ENCODE measurements around the gene IMMP2L. TPM values are rescaled to one million over a fixed set of nuclear protein-coding genes. Genes with fewer than 3 reads are reported as not detected.

Gene IMMP2L
- total RNA-seq, 1 donor from 2014 or later, result 59.6 TPM

DNA sequence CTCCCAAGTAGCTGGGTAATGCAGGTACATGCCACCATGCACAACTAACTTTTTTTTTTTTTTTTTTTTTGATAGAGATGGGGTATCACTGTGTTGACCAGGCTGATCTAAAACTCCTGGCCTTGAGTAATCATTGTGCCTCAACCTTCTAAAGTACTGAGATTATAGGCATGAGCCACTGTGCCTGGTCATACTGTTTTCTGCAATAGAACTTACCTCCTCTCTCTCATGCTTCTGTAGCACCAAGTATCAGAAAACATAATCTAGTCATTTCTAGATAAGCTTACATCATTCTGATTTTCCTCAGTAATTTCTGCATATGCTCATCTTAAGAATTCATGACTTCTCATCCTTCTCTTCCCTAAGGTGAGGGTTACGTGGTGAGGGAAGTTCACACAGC lies 210.0 kb downstream of the IMMP2L start:
- no peaks in the 10 kb centered on the region for H3K27me3 Mint-ChIP-seq (ENCODE audit: low read depth)
- peaks cover 7% of the 10 kb centered on the region for H3K9me3 Mint-ChIP-seq
- TF ChIP-seq, protein P1, sequence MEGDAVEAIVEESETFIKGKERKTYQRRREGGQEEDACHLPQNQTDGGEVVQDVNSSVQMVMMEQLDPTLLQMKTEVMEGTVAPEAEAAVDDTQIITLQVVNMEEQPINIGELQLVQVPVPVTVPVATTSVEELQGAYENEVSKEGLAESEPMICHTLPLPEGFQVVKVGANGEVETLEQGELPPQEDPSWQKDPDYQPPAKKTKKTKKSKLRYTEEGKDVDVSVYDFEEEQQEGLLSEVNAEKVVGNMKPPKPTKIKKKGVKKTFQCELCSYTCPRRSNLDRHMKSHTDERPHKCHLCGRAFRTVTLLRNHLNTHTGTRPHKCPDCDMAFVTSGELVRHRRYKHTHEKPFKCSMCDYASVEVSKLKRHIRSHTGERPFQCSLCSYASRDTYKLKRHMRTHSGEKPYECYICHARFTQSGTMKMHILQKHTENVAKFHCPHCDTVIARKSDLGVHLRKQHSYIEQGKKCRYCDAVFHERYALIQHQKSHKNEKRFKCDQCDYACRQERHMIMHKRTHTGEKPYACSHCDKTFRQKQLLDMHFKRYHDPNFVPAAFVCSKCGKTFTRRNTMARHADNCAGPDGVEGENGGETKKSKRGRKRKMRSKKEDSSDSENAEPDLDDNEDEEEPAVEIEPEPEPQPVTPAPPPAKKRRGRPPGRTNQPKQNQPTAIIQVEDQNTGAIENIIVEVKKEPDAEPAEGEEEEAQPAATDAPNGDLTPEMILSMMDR (IDR thresholded peaks at IDR 0.05; ENCODE audit: unreplicated experiment), result no peak
- H3K27ac Mint-ChIP-seq, result no peak overlapping the region
- no peaks in the 10 kb centered on the region for H3K36me3 Mint-ChIP-seq
- H3K4me3 Mint-ChIP-seq, result no peak overlapping the region
- no peaks in the 10 kb centered on the region for H3K4me1 Mint-ChIP-seq
- no peak for DNase-seq (ENCODE audit: low spot score in 2 of 2, unreplicated experiment in 2 of 2)

DNA sequence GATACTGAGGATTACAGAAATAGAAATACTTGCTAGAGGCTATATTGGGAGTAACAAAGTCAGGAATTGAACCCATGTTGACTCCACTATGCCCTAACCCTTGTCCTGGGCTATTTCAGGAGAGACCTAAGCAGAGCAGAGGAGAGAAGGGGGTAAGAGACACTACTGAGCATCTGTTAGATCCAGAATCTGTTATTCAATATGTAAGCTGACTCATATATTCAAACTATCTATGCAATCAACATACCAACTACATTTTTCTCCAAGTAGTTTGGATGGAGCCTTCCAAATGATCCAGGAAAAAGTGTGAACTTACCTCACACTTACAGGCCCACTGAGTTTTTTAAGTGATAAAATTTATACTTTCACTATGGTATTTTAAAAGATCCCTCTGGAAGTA lies 216.1 kb downstream of the IMMP2L start:
- Mint-ChIP-seq H3K4me3 (no peak overlapping the region), H3K27me3 (ENCODE audit: low read depth) (no peaks in the 10 kb centered on the region), H3K36me3 (peaks cover 18% of the 10 kb centered on the region), H3K9me3 (peaks cover 32% of the 10 kb centered on the region), H3K4me1 (no peaks in the 10 kb centered on the region), H3K27ac (no peak overlapping the region)
- DNase-seq (ENCODE audit: low spot score in 2 of 2, unreplicated experiment in 2 of 2), result no peak
- TF ChIP-seq, protein P1 (IDR thresholded peaks at IDR 0.05; ENCODE audit: unreplicated experiment), result no peak

DNA sequence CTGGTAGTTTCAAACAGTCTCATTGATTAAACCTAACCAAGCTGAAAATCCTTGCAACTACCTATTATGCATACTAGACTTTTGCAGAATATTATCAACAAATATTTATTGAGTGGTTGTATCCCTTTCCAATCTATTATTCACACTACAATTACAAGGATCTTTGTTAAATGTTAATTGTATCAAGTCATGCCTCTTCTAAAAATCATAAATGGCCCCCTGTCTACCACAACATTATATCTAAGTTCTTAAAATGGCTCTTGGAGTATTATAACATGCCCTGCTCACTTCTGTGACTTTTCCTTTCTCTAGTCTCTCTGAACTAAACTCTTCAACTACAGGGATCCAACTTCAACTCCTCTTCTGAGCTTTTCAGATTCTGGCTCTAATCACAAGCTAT lies 219.3 kb downstream of the IMMP2L start:
- H3K27ac Mint-ChIP-seq, result no peak overlapping the region
- no peaks in the 10 kb centered on the region for H3K27me3 Mint-ChIP-seq (ENCODE audit: low read depth)
- DNase-seq (ENCODE audit: low spot score in 2 of 2, unreplicated experiment in 2 of 2), result no peak
- peaks cover 25% of the 10 kb centered on the region for H3K9me3 Mint-ChIP-seq
- no peak overlapping the region for H3K4me3 Mint-ChIP-seq
- peaks cover 18% of the 10 kb centered on the region for H3K36me3 Mint-ChIP-seq
- TF ChIP-seq, protein P1 (IDR thresholded peaks at IDR 0.05; ENCODE audit: unreplicated experiment), result no peak
- H3K4me1 Mint-ChIP-seq, result no peaks in the 10 kb centered on the region

DNA sequence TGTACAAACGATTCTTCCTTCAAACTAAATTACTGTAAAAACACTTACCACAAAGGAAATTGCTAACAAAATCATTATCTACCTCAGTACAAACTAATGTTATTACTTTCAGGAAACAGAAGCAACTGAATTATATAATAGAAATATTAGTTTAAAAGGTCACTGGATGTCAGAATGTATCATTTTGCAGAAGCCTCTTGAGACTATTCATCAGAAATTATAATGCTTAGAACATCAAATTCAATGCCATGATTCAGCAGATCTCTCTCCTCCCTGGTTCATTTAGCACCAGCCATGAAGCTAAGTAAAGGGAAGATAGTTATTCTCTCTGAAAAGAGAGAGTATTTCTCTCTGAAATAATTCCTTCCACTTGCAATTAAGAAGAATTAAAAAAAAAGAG lies 223.3 kb downstream of the IMMP2L start:
- Mint-ChIP-seq H3K27ac (no peak overlapping the region), H3K4me3 (no peak overlapping the region), H3K9me3 (peaks cover 14% of the 10 kb centered on the region), H3K27me3 (ENCODE audit: low read depth) (no peaks in the 10 kb centered on the region), H3K4me1 (no peaks in the 10 kb centered on the region), H3K36me3 (peaks cover 10% of the 10 kb centered on the region)
- DNase-seq (ENCODE audit: low spot score in 2 of 2, unreplicated experiment in 2 of 2), result no peak
- TF ChIP-seq, protein P1 (IDR thresholded peaks at IDR 0.05; ENCODE audit: unreplicated experiment), result no peak

DNA sequence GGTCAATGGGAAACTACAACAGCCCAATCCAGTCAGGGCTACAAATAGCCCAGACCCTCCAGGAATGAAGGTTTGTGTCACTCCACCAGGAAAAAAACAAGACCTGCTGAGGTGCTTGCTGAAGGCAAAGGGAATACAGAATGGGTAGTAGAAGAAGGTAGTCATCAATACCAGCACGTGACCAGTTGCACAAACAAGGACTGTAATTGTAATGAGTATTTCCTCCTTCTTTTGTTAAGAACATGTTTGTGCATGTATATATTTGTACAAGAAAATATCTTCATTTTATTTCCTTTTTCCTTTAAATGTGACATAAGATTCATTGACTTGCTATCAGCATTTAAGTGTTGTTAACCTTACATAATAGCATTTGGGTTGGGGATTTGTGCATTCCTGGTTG lies 229.3 kb downstream of the IMMP2L start:
- TF ChIP-seq, protein P1 (IDR thresholded peaks at IDR 0.05; ENCODE audit: unreplicated experiment), result no peak
- H3K27ac Mint-ChIP-seq, result no peak overlapping the region
- no peaks in the 10 kb centered on the region for H3K27me3 Mint-ChIP-seq (ENCODE audit: low read depth)
- no peak overlapping the region for H3K4me3 Mint-ChIP-seq
- no peak for DNase-seq (ENCODE audit: low spot score in 2 of 2, unreplicated experiment in 2 of 2)
- H3K36me3 Mint-ChIP-seq, result peaks cover 3% of the 10 kb centered on the region
- H3K9me3 Mint-ChIP-seq, result peaks cover 26% of the 10 kb centered on the region
- H3K4me1 Mint-ChIP-seq, result no peaks in the 10 kb centered on the region

DNA sequence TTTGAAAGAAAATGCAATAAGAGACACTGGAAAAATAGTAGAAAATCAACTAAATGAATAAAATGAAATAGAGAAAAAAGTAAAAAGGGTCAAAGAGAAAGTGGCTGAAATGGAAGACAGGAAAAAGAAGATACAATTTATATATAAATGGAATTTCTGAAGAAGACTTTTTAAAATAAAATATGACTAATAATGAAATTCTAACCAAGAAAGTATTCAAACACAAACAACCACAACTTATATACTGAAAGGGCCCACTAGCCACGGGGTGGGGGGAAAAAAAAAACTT lies 232.1 kb downstream of the IMMP2L start:
- no peak overlapping the region for H3K27ac Mint-ChIP-seq
- peaks cover 26% of the 10 kb centered on the region for H3K9me3 Mint-ChIP-seq
- TF ChIP-seq, protein P1 (IDR thresholded peaks at IDR 0.05; ENCODE audit: unreplicated experiment), result no peak
- H3K4me3 Mint-ChIP-seq, result no peak overlapping the region
- no peaks in the 10 kb centered on the region for H3K27me3 Mint-ChIP-seq (ENCODE audit: low read depth)
- no peaks in the 10 kb centered on the region for H3K4me1 Mint-ChIP-seq
- DNase-seq (ENCODE audit: low spot score in 2 of 2, unreplicated experiment in 2 of 2), result no peak
- peaks cover 3% of the 10 kb centered on the region for H3K36me3 Mint-ChIP-seq

Data from mesothelial cell of epicardium (in vitro differentiated cells).